ENCODE data around the gene MRPL2.
"Not testable (repeated sequence)": the region's sequence is repeated elsewhere in the genome, so short reads cannot be mapped to it uniquely, and the experiment has no call there.

The MRPL2 gene

DNA sequence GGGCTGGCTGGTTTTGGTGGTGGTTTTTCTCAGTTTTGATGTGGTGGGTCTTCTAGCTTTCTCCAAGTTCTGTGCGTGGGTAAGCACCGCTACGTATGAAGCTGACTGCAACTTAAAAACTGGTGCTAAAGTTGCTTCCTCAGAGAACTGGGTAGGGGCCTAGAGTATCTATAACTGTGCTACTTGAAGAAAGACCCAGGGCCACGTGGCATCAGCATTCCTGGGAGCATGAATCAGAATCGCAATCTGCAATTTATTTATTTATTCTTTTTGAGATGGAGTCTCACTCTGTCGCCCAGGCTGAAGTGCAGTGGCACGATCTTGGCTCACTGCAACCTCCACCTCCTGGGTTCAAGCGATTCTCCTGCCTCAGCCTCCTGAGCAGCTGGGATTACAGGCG, 22.7 kb upstream of the MRPL2 start:
- DNase-seq: not testable (repeated sequence)

DNA sequence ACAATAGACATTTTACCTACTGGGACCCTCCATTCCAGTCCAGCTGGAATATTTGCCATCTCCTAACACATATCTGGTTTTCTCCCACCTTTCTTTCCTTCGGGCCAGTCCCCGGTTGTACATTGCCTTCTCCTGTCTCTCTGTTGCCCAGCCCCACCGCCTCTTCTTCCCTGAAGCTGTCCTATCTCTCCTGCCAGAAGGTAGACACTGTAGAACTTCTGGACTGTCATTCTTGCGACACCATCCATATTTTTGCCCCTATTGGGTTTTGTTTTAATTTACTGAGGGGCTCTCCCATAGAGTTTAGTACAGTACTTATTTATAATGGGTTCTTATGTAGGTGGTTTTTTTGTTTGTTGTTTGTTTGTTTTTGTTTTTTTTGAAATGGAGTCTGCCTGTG, 21.8 kb upstream of the MRPL2 start:
- no peak for DNase-seq

DNA sequence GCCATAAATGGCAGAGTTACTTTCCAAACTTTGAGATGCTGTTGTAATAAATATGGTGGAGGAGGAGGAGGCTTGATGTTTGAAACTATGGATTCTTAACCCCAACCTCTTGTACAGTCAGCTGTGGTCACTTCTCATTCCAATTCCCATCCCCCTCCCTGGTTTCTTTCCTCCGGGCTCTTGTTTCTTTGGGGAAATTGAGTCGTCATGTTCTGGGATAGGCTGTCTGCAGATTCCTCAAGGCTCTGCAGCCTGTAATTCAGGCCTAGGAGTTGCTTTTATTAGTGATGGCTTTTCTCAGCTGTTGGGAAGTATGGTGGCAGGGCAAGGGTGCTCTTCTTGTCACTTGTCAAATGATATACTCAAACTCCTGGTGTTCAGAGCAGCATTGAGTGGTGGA, 19.5 kb upstream of the MRPL2 start:
- DNase-seq: no peak

DNA sequence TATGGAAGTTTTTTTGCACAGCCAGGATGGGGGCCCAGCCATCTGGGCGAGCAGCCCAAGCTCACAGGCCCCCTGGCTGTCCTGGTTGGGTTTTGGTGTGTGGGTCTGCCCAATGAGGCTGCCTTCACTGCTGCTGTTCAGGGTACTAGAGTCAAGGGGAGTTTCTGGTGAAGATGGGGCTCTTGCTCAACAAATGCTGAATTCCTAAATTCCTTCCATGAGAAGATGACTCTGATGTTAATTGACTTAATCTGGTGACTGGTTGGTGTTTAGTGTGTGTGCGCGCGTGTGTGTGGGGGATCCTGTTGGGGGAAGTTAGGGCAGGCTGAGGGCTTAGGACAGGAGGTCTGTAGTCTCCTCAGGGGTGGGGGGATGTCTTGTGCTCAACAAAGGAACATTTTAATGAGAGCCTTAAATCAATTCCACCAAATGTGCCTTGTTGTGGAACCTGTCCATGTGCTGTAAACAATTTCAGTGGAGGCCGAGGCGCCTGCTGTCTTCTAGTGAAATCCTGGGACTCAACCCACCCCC, 18.8 kb upstream of the MRPL2 start:
- no peak for DNase-seq

DNA sequence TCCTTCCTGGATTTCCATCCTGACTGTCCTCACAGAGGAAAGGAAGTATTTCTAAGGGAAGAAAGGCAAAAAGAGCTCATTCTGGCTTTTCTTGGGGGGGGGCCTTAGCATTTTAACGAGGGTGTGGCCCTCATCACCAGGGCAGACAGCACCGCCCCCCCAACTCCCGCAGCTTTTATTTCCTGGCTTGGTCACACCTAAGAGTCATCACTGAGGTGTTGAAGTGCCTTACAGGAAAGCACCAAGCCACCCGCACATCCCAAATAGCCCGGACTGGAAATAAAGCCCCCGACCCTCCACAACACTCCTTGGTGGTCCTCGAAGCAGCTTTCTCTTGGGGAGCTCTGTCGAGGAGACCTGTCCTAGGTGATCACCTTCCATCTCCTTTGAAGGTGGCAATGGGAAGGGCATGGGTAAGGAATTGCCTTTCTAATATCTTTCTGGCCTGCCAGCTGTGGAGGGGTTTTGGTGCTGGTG, 18.1 kb upstream of the MRPL2 start:
- no peak for DNase-seq

DNA sequence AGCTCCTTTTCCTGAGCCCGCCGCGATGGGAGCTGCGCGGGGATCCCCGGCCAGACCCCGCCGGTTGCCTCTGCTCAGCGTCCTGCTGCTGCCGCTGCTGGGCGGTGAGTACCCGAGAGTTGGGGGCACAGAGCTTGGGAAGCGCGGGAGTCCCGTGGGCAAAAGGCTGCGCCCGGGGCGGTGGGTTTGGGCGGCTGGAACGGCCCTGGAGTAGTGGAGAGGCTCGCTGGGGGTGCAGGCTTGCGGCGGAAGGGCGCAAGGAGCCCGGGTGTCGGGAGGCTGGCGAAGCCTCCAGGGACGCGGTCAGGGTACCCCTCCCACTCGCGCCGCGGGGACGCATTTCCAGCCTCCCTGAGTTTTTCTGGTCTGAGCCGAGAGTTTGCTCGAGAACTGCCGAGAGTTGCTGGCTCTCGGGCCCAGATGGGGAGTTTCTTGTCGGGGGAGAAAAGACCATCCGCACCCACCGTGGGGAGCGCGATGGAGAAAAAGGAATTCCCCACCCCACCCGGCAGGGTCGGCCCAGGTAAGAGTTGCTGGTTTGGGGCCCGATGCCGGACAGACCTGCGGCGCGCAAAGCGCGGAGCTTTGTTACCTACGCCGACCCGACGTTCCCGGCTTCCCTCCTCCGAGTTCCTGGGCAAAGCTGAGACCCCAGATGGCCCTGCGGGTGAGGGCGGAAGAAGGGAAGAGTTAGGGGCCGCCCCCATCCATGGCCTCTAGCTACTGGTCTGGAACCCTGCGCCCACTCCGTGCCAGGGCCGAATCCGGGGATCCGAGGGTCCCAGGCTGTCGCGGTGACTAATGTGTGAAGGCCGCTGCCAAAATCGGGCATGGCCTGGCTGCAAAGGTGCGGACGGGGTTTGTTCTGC, 17.5 kb upstream of the MRPL2 start:
- DNase-seq: peak; percentile 61

DNA sequence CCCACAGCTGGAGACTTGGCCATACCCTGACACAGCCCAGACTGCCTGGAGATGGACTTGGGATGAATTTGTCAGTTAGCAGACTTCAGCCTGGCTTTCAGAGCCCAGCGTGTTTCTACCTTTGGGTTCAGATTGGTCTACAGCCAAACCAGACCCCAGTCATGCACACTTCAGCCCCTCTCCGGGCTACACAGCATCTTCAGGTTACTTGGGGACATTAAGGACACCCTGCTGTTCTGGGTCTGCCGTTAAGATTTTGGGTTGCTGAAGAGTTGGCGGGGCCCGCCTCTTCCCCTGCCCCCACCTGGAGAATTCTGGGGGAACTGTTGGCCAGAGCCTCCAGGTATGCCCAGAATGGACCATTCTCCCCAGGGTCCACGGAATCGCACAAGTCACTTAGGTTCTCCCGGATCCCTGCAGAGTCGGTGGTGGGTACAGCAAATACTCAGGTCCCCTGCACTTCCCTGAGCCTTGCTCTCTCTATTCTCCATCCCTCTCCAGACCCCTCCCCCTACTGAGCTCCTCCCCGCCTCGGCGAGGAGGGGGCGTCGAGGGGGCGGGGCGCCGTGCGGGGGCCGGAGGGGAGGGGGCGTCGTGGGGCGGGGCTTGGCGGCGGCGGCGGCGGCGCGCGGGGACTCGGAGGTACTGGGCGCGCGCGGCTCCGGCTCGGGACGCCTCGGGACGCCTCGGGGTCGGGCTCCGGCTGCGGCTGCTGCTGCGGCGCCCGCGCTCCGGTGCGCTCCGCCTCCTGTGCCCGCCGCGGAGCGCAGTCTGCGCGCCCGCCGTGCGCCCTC, 16.6 kb upstream of the MRPL2 start, which contains the start of gene PTK7:
Gene PTK7, plus strand, starts transcription at position 645 of the 794 bp plus-strand sequence. CDS start 175 bp downstream, outside the sequence.
- DNase-seq: peak; percentile 68

DNA sequence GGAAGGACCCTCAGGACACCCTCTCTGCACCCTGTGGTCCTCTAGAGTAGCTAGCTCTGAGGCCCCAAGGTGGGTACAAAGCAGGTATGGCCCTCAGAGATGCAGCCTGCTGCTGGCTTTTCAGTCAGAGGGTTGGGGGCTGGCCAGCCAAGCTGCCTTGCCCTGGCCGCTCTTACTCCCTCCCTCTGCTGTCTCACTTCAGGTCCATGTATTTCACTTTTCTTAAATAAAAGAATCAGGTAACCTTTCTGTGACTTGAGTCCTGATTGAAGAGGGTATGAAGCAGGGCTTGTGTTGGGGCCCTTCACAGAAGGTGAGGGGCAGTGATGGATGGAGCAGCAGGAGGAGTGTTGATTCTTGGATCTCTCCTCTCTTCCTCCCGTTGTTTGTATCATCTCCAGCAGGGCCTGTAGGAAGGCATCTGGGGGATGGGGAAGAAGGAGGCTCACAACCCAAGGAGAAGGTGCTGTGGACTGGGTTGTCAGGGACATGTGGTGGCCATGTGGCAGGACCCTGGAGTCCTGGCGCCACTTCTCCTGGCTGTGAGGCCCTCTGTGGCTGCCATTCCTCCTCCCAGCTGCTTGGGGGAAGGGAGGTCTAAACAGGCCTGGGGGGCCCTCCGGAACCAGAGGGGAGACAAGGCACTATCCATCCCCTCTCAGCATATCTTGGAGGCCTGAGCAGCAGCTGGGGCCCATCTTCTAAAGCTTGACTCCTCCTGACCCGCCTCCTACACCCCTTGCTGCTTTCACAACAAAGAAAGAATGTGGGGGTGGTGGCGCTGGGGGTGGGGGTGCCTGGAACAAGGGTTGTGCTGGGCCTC, 15.8 kb upstream of the MRPL2 start:
- DNase-seq: no peak

DNA sequence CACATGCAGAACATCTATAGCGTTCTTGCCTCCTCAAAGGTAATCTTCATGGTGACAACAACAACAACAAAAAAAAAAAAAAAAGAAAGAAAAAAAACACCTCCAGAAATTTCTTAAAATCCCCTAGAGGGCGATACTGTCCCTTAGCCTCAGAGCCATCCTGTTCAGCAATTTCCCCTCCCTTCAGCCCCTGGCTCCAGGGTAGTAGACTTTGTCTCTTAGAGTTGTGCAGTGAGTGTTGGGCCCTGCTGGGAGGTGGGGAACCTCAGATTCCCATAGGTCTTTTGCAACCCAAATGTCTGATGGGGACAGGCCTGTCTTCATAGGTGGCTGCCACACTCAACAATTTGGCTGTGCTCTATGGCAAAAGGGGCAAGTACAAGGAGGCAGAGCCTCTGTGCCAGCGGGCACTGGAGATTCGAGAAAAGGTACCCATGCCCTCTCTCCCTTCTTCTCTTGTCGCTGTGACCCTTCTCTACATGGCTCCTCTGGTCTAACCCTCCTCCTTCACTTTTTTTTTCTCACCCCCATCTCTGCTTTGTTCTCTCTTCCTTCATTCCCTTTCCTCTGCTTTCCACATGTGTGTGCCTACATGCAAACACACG, 10.9 kb upstream of the MRPL2 start:
- DNase-seq: peak; percentile 73

DNA sequence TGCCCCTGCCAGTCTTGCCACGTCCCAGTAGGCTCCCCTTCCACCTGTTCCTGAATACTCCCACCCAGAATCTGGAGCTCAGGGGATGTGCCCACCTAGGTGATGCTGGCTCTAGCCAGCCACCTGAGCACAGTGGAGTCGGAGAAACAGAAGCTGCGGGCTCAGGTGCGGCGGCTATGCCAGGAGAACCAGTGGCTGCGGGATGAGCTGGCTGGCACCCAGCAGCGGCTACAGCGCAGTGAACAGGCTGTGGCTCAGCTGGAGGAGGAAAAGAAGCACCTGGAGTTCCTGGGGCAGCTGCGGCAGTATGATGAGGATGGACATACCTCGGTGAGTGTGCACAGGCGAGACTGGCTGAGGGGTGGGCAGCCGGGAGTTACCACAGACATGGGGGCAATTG, 3.6 kb upstream of the MRPL2 start:
- DNase-seq: no peak

DNA sequence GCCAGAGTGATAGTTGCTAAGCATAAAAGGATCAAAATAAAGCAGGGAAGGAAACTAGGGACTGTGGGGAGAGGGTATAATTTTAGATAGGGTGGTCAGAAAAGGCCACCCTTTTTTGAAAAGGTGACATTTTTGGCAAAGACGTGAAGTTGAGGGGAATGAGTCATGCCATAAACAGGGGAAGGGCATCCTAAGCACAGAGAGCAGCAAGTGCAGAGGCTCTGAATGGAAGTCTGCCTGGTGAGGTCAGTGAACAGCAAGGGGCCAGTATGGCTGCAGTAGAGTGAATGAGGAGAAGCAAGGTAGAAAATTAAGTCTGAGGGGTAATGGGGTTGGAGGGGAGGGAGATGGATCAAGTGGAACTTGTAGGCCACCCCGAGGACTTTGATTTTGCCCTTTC, 2.6 kb upstream of the MRPL2 start:
- no peak for DNase-seq

DNA sequence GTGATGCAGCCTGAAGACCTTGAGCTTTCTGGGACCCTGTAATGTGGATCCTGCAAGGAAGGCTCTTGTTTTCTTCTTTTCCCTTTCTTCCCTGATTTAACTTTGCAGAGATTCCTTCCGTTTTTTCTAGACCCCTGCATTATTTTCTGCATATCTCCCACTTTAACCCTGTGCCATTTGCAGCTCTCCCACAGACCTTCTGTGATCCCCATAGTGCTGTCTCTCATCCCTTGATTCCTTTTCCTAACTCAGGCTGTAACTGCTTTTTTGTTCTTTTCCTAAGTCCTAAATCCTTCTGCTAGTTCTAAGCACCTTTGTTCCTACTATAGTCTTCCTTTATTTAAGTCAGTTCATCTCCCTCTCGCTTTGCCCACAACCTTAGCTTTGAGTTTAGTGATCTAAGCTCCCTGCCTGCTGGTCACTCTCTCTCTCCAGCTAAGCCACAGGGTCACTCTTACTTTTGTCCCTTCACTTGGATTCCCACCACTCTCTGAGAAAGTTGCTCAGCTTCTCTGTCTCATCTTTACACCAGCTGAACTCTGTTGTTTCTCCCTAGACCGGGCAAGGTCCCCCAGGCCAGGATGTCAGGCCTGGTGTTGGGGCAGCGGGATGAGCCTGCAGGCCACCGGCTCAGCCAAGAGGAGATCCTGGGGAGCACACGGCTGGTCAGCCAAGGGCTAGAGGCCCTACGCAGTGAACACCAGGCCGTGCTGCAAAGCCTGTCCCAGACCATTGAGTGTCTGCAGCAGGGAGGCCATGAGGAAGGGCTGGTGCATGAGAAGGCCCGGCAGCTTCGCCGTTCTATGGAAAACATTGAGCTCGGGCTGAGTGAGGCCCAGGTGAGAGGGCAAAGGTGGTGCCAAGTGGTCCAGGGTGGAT, 1.8 kb upstream of the MRPL2 start:
- no peak for DNase-seq

DNA sequence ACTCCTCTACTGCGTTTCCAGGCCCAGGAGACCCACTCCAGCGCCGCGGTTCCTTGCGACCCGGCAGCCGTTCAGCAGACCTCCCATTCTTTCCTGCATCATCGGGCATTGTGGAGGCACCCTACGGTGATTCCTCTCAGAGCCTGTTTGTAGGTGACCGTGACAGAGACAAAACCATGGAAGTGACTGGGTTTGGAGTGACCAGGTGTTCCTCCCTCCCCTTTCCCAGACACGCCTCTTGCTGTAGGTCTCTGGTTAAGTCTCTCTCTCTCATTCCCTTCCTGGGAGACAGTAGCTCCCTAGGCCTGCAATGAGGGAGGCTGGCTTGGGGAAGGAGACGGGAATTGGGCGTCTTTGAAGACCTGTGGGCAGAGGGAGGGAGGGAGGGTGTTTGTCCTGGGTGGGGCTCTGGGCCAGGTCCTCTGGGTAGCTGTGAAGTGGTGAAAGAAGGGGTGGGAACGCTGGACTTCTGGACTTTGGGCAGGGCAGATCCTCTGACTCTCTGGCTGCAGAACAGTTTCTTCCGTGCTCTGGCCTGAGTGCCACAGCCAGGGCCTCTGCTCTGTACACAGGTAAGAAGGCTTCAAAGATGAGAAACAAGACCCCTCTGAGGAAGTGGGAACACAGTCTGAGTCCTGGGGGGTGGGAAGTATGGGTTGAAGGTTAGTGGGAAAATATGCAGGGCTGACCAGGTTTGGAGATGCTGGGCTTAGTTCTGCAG, 960 bp upstream of the MRPL2 start:
- no peak for DNase-seq

DNA sequence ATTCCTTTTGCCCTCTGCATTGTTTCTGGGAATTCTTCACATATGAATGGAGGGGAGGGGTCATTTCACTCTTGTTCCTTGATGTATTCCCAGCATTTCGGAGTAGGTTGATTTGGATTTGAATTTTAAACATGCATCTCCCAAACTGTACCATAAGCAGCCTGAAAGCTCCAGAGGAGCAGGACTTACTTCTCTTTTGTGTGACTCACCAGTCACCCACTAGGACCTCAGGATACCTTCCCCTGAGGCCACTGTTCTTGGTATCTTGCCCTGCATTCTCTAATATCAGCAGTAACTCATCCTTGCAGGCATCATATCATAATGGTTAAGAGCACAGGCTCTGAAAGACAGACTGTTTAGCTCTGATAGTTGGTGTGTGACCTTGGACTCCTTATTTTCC, 703 bp downstream of the MRPL2 start:
- DNase-seq: no peak

DNA sequence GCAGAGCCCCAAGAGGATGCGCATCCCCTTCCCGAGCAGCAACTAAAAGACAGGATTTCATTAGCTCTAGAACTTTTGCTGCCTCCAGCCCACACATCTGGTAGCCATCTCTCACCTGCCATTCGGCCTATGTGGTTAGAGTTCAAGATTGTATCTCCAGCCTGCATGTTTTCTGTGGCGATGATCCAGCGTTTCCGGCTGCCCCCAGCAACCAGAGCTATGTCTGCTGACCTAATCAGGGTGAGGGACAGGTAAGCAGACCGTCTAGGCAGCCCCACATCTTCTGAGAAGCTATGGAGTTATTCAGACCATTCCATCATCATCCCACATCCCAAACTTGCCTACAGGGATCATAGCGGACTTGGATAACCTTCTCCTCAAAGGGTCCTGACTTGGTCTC, 3.3 kb downstream of the MRPL2 start:
- DNase-seq: no peak

DNA sequence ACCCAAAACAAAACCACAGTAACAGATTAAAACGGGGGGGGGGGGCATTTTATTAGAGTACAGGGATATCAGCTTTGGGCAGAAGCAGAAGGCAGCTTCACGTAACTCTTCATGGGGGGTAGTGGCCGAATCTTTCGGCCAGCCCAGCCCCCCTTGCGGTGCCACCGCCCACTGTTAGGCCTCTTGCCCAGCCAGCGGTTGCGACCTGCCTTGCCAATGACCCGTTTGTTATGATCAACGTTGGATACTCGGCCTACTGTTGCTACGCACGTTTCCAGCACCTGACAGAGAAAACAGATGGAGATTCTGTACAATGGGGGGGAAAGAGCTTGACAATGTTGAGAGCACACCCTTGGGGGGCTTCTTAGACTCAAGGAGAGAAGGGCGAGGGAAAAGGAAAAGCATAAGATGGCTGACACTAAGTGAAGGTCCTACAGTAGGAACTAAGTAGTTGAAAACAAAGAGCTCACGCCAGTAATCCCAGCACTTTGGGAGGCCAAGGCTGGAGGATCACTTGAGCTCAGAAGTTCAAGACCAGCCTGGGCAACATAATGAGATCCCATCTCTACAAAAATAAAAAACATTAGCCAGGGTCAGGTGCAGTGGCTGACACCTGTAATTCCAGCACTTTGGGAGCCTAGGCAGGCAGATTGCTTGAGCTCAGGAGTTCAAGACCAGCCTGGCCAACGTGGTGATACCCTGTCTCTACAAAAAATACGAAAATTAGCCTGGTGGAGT, 4.9 kb downstream of the MRPL2 start:
- no peak for DNase-seq

DNA sequence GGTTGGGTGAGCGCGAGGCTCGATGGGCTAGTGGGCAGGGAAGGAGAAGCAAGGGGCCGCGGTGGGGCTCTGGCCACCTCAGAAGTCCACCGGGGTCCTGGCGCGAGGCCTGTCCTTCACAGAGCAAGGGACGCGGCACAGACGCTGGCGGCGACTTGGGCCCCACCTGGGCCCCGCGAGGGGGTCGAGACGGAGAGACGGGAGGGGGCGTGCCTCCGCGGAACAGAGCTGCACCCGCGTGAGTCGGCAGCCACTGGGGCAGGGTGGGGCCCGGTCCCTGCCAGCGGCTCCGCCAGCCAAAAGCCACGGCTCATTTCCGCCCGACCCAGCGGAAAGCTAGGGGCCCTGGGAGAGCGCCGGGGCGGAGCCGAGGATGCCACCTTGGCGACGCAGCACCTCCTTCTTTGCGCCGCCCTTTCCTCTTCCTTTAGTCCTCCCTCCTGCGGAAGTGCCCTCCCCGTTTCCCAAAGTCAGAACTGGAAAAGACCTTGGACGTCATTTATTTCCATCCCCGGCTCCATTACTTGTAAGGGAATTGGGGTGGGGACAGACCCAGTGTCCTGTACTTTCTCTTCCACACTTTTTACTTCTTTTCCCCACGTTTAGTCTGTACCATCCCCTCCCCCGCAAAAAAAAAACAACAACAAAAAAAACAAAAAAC, 5.6 kb downstream of the MRPL2 start, which contains the start of gene CUL7:
Gene CUL7, minus strand, starts transcription at position 307 of the 661 bp plus-strand sequence. CDS start 1,063 bp downstream, outside the sequence.
- peak; percentile 99 for DNase-seq

DNA sequence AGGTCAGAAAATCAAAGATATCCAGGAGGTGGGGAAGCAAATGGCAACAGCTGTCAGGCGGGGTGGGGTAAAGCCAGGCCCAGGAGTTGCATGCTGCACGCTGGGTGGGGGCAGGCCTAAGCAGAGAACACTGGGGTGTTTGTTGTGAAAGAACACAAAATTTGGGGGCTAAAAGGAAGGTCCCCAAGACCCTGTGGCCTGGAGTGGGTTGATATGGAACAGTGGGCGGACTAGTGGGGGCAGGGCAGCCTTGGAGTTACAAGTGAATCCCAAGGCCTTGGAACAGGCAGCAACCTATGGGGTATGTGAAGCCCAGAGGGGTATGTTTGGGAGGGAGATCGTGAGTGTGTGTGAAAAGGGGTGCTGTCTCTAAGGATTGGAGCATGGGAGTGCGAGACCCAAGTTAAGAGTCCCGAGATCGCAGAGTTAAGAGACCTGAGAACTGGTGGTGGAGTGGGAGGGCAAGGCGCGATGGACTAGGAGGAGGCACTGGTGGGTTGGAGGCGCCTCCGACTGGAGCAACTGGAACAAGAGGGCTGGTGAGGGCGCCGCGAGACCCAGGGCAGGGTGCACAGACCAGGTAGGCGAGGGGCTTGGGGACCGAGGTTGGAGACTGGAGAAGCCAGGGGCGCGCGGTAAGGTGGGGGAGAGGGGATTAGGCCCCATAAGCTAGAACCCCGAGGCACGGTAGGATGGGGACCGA, 6.2 kb downstream of the MRPL2 start:
- no peak for DNase-seq
